Ovary (tissue), 3 donors: ENCODE data around the gene ARID5B.

ENCODE experiments used
- POLR2A ChIP-seq: fragments of 450-650 bp; IDR thresholded peaks from one replicate; pipeline ENCODE4 v1.6.1; 2017; ENCODE audit warnings: antibody characterized with exemption, mild to moderate bottlenecking, moderate library complexity
- TF ChIP-seq, protein P1 (sequence below), 3 donors: fragments of 450-650 bp in 2 of 3; fragments of 200-600 bp in 1 of 3; IDR thresholded peaks; one replicate each; pipeline versions ENCODE4 v1.5.1 to v1.8.0; 2016 to 2022; ENCODE audit warnings: antibody characterized with exemption in 3 of 3, mild to moderate bottlenecking in 1 of 3
- donor health status: DM: no; HTN: no; CAD: no.

DNA sequence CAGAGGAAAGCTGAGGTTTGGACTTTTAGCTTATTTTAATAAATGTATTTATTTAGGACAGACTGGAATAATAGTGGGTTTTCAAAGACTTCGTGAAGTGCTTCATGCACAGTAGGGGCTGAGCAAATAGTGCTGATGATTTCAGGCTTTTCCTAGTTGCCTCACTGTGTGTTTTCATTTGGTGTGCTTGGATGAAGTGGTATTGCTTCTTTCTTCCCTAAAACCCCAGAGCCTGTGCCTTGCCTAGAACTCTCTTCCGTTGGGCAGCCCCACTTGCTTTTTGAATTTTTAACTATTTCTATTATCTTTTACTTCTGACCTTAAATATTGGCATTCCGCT lies 49.6 kb downstream of the ARID5B start:
- TF ChIP-seq, protein P1, sequence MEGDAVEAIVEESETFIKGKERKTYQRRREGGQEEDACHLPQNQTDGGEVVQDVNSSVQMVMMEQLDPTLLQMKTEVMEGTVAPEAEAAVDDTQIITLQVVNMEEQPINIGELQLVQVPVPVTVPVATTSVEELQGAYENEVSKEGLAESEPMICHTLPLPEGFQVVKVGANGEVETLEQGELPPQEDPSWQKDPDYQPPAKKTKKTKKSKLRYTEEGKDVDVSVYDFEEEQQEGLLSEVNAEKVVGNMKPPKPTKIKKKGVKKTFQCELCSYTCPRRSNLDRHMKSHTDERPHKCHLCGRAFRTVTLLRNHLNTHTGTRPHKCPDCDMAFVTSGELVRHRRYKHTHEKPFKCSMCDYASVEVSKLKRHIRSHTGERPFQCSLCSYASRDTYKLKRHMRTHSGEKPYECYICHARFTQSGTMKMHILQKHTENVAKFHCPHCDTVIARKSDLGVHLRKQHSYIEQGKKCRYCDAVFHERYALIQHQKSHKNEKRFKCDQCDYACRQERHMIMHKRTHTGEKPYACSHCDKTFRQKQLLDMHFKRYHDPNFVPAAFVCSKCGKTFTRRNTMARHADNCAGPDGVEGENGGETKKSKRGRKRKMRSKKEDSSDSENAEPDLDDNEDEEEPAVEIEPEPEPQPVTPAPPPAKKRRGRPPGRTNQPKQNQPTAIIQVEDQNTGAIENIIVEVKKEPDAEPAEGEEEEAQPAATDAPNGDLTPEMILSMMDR (IDR thresholded peaks at IDR 0.05) = no peak
- no peak for TF ChIP-seq POLR2A
